HG03575 (cell line): ENCODE measurements around the gene CCDC30.
"Not testable (repeated sequence)": the region's sequence is repeated elsewhere in the genome, so short reads cannot be mapped to it uniquely, and the experiment has no call there.

Experiments
- ATAC-seq: cut with Tn5 transposase; IDR thresholded peaks from one replicate; pipeline ENCODE4 v1.9.1; 2021; ENCODE audit not compliant: unreplicated experiment, insufficient number of reproducible peaks, low FRiP score; ENCODE audit errors: extremely low read depth

Gene CCDC30

DNA sequence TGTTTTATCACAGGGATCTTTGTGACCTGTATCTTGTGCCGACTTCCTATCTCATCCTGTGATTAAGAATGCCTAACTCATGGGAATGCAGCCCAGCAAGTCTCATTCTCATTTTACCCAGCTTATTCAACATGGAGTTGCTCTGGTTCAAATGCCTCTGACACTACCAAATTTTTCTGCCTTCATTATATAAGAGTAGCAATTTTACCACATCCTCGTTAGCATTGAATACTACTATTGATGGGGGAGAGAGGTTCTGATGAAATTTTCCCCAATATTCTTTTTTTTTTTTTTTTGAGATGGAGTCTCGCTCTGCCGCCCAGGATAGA lies 150.7 kb downstream of the CCDC30 start:
- ATAC-seq: no peak

DNA sequence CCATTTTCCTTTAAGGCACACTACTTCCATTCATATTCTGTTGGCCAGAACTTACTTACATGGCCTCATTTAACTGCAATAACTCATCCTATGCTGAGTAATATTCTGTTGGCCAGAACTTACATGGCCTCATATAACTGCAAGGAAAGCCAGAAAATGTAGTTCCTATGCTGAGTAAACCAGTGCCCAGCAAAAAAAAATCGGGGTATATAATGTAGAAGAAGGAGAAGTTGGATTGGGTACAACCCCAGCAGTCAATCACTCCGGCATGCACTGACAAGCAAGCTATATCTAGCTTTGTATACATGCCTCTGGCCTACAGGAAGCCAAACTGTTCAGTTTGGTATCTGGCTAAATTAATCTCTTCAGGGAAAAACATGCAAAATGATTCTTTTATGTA lies 155.8 kb downstream of the CCDC30 start:
- ATAC-seq: no peak

GRCh38 chr1:42620307-42620706 lies 157.2 kb downstream of the CCDC30 start:
- ATAC-seq: no peak

GRCh38 chr1:42621180-42621579 lies 158.1 kb downstream of the CCDC30 start:
- ATAC-seq: not testable (repeated sequence)

GRCh38 chr1:42627205-42627604 lies 164.1 kb downstream of the CCDC30 start:
- ATAC-seq: not testable (repeated sequence)

DNA sequence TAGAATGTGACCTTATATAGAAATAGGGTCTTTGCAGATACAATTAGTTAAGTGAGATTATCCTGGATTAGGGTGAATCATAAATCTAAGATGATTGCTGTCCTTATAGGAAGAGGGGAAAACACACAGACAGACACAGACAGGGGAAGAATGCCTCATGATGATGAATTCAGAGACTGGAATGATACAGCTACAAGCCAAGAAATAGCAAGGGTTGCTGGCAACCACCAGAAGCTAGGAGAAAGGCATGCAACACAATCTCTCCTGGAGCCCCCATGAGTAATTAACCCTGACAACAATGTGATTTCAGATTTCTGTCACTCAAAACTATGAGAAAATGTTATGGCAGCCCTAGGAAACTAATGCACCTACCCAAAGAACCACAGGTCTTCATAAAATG lies 176.0 kb downstream of the CCDC30 start:
- no peak for ATAC-seq

GRCh38 chr1:42646056-42646455 lies 183.0 kb downstream of the CCDC30 start:
- ATAC-seq: no peak

GRCh38 chr1:42657201-42657600 lies 194.1 kb downstream of the CCDC30 start:
- no peak for ATAC-seq

- no peak for ATAC-seq
Observed at GRCh38 chr1:42657981-42658876, 195.1 kb downstream of the CCDC30 start, which contains the start of gene PPIH. Gene PPIH (plus strand): TSS chr1:42658423. CDS start chr1:42658447, 24 bp downstream.

DNA sequence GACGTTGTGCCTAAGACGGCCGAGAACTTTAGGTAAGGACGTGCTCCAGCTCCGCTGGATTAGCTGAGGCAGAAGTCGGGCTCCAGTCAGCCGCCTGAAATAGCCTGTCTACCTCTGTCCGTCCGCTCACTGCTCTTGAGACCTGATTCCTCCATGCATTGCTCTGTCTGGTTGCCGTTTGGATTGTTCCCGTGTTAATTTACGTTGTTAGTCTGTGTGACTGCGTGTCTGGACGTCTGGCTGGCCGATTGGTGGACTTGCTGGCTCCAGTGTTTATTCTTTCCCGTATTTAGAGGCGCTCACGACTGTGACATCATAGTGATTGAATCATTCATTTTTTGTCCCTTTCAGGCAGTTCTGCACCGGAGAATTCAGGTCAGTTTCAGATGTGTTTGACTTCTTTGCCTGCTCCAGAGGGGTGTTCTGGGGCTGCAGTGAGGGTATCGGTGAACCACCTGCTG lies 195.8 kb downstream of the CCDC30 start:
- ATAC-seq: no peak

GRCh38 chr1:42660907-42661500 lies 197.9 kb downstream of the CCDC30 start:
- no peak for ATAC-seq

DNA sequence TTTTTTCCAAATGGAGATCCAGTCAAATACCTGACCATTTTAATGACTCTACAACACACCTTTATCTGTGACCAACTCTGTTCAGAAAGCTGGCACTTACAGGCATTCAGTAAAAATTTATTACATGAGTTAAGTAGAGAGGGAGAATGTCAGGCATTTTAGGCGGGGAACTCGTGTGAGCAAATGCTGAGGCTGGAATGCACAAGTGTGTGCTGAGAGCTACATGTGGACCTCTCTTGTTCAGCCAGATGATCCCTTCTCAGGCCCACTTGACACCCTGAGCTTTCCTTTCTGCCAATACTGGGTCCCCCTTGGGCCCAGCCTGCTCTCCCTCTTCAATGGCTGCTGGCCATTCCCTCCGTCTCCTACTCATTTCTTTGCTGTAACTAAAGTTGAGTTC lies 206.8 kb downstream of the CCDC30 start:
- ATAC-seq: no peak

- ATAC-seq: no peak
Observed at GRCh38 chr1:42670425-42670824, 207.3 kb downstream of the CCDC30 start.

GRCh38 chr1:42674214-42674613 lies 211.1 kb downstream of the CCDC30 start:
- ATAC-seq: no peak

GRCh38 chr1:42674682-42675081 lies 211.6 kb downstream of the CCDC30 start:
- ATAC-seq: no peak

GRCh38 chr1:42675467-42675866 lies 212.4 kb downstream of the CCDC30 start:
- ATAC-seq: no peak

GRCh38 chr1:42676534-42677087 lies 213.5 kb downstream of the CCDC30 start:
- ATAC-seq: no peak

DNA sequence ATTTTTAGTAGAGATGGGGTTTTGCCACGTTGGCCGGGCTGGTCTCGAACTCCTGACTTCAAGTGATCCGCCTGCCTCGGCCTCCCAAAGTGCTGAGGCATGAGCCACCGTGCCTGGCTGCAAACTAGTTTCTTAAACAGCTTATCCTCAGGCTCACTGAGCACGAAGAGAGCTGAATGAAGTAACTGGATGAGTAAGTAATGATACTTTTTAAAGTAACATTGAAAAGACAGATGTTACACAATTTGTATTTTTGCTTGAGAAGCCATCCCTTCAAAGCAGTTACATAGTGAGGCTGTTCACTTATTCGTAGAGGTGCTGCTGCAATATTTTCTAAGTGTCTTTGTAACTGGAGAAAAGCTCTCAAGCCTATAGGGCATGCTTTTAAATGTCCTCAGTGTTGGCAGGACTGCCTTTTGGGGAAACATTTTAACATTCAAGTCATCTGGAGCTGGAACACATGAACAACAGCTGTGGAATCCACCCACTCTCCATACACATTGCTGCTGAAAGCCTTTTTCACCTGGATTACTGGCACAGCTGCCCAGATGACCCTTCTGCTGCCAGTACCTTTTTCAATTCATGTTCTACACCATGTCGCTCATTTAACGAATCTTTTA lies 216.4 kb downstream of the CCDC30 start:
- no peak for ATAC-seq

GRCh38 chr1:42680055-42680454 lies 217.0 kb downstream of the CCDC30 start:
- ATAC-seq: no peak
